Right lobe of liver (tissue), 4 donors: ENCODE measurements around the gene DDX51.

Source experiments
- POLR2A ChIP-seq: fragments of 450-650 bp; IDR thresholded peaks from one replicate; pipeline ENCODE4 v1.6.1; 2017; ENCODE audit warnings: antibody characterized with exemption, mild to moderate bottlenecking
- TF ChIP-seq, protein P1 (sequence below), 4 donors: fragments of 200-600 bp in 3 of 4; fragments of 450-650 bp in 1 of 4; IDR thresholded peaks; one replicate each; pipeline versions ENCODE4 v1.5.1 to v1.8.0; 2016 to 2022; ENCODE audit warnings: antibody characterized with exemption in 4 of 4, mild to moderate bottlenecking in 2 of 4
- donor health status: DM: no; HTN: no; CAD: no.
- donor health status: DM: no; HTN: no; CAD: no.
- donor health status: DM: no; HTN: yes; CAD: no.

GRCh38 chr12:132174839-132175490 is 30.8 kb upstream of the DDX51 start:
- TF ChIP-seq, protein P1, sequence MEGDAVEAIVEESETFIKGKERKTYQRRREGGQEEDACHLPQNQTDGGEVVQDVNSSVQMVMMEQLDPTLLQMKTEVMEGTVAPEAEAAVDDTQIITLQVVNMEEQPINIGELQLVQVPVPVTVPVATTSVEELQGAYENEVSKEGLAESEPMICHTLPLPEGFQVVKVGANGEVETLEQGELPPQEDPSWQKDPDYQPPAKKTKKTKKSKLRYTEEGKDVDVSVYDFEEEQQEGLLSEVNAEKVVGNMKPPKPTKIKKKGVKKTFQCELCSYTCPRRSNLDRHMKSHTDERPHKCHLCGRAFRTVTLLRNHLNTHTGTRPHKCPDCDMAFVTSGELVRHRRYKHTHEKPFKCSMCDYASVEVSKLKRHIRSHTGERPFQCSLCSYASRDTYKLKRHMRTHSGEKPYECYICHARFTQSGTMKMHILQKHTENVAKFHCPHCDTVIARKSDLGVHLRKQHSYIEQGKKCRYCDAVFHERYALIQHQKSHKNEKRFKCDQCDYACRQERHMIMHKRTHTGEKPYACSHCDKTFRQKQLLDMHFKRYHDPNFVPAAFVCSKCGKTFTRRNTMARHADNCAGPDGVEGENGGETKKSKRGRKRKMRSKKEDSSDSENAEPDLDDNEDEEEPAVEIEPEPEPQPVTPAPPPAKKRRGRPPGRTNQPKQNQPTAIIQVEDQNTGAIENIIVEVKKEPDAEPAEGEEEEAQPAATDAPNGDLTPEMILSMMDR (IDR thresholded peaks at IDR 0.05): no peak
- no peak for TF ChIP-seq POLR2A
